H7 (cell line): Measurements from ENCODE around the gene DMRT3. TPM values are rescaled to one million over a fixed set of nuclear protein-coding genes. Genes with fewer than 3 reads are reported as not detected.

Experiments
- total RNA-seq: library from RNA; depleted of rRNA; stranded (reverse); fragments of >200 nt; shearing (Covaris generic); gene quantifications from 2 replicates; pipeline ENCODE4 v1.2.3, GENCODE V29; 2014; rRNA removed

Gene DMRT3
- total RNA-seq, 1 experiment from 2014 or later = not detected

Other genes with a start within 250 kb of the DMRT3 start
- gene DMRT1, start 135.0 kb upstream of the DMRT3 start, total RNA-seq = 0.21 TPM in 1 of 2 replicates, not detected in the other
- gene DMRT2, start 73.7 kb downstream of the DMRT3 start, total RNA-seq = not detected in 2 replicates